Upper lobe of left lung (tissue), 6 donors: ENCODE results near the gene TOX2. TPM values are rescaled to one million over a fixed set of nuclear protein-coding genes. Genes with fewer than 3 reads are reported as not detected.

Experiments used
- ATAC-seq, 2 donors: fragments of 200-7000 bp; cut with Tn5 transposase; one replicate each; pipeline ENCODE4 v1.9.1; 2022; ENCODE audit warnings: mild to moderate bottlenecking in 2 of 2, moderate library complexity in 2 of 2; ENCODE audit not compliant: low FRiP score in 2 of 2
- DNase-seq, 2 donors: peaks; one replicate each; pipeline ENCODE4 v3.0.0-alpha.2; 2019 to 2020
- H3K27ac ChIP-seq, 4 donors: fragments of 200-600 bp; sonication (generic); one replicate each; pipeline ENCODE4 v1.5.1; 2016 to 2019
- H3K27me3 ChIP-seq, 4 donors: fragments of 200-600 bp; sonication (generic); one replicate each; pipeline ENCODE4 v1.5.1; 2017 to 2019
- H3K36me3 ChIP-seq, 4 donors: fragments of 200-600 bp; sonication (generic); one replicate each; pipeline ENCODE4 v1.5.1; 2016 to 2019
- H3K4me1 ChIP-seq, 4 donors: fragments of 200-600 bp; sonication (generic); one replicate each; pipeline ENCODE4 v1.5.1; 2018 to 2019
- H3K4me3 ChIP-seq, 4 donors: fragments of 200-600 bp; sonication (generic); one replicate each; pipeline ENCODE4 v1.5.1; 2017 to 2019; ENCODE audit warnings: mild to moderate bottlenecking in 2 of 4, moderate library complexity in 1 of 4
- H3K9me3 ChIP-seq, 4 donors: fragments of 200-600 bp; sonication (generic); one replicate each; pipeline ENCODE4 v1.5.1; 2018 to 2019
- EP300 ChIP-seq, 4 donors: sonication (generic); formaldehyde crosslinking; IDR thresholded peaks; one replicate each; pipeline ENCODE4 v1.5.1; 2017; ENCODE audit warnings: antibody characterized with exemption in 4 of 4, control low read depth in 2 of 4
- POLR2A ChIP-seq, 4 donors: fragments of 450-650 bp; IDR thresholded peaks; one replicate each; pipeline ENCODE4 v1.5.1; 2016 to 2017; ENCODE audit warnings: antibody characterized with exemption in 4 of 4, mild to moderate bottlenecking in 2 of 4
- POLR2AphosphoS5 ChIP-seq, 2 donors: sonication (generic); formaldehyde crosslinking; IDR thresholded peaks; one replicate each; pipeline ENCODE4 v1.5.1; 2017; ENCODE audit warnings: antibody characterized with exemption in 2 of 2
- WGBS, 2 donors: methylation state at CpG; one replicate each; pipeline ENCODE4 v1.1.5; 2017 to 2018; 5-methylcytosine and 5-hydroxymethylcytosine counted together
- total RNA-seq, 6 donors: library from RNA; depleted of rRNA in 4 of 6; stranded (reverse); fragments of >200 nt in 4 of 6; gene quantifications; one replicate each; pipeline versions ENCODE4 v1.1.0 to v1.2.1, GENCODE V29; 2016 to 2021
- TF ChIP-seq, protein P1 (sequence below), 6 experiments: fragments of 450-650 bp in 4 of 6; fragments of 200-600 bp in 2 of 6; sonication (generic) in 2 of 6; IDR thresholded peaks; one replicate each; pipeline ENCODE4 v1.5.1; 2016 to 2019; ENCODE audit warnings: antibody characterized with exemption in 6 of 6
- donor health status: DM: no; HTN: no; CAD: no; lungs with moderate emphysema.
- donor health status: DM: no; HTN: yes; CAD: no; lungs with severe emphysema.

TOX2 gene
- total RNA-seq, 6 donors from 2014 or later, result 7.2 to 29.3 (median 23.7) TPM

DNA sequence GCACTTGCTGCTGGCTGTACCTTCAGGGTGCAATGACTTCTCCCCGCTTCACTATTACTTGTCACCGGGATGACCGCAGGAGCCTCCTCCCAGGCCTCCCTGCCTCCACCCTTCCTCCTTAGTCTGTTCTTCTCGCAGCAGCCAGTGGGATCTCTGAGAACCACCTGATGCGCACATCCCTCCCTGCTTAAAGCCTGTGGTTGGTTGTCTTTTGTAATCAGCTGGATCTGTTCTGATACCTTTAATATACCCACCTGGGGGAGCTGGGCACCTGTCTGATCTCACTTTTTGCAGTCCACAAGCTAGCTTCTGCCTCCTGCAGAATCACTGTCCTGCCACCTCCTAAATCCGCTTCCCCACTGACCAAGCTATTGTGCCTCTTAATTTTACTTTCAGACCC is 34.6 kb downstream of the TOX2 start:
- H3K4me1 ChIP-seq, result peaks cover 19 to 32% (median 28%) of the 10 kb centered on the region in 4 donors
- no peak for DNase-seq
- no peak overlapping the region for H3K4me3 ChIP-seq
- H3K9me3 ChIP-seq, result no peaks in the 10 kb centered on the region
- no peak for ATAC-seq
- H3K27ac ChIP-seq, result no peak overlapping the region
- no peaks in the 10 kb centered on the region for H3K27me3 ChIP-seq
- 96 to 98% methylated on average over 6 of the region's 6 CpGs for WGBS, 2 donors
- TF ChIP-seq POLR2A (IDR thresholded peaks at IDR 0.05) (no peak), POLR2AphosphoS5 (IDR thresholded peaks at IDR 0.05) (no peak), EP300 (IDR thresholded peaks at IDR 0.05) (no peak)
- TF ChIP-seq, protein P1, sequence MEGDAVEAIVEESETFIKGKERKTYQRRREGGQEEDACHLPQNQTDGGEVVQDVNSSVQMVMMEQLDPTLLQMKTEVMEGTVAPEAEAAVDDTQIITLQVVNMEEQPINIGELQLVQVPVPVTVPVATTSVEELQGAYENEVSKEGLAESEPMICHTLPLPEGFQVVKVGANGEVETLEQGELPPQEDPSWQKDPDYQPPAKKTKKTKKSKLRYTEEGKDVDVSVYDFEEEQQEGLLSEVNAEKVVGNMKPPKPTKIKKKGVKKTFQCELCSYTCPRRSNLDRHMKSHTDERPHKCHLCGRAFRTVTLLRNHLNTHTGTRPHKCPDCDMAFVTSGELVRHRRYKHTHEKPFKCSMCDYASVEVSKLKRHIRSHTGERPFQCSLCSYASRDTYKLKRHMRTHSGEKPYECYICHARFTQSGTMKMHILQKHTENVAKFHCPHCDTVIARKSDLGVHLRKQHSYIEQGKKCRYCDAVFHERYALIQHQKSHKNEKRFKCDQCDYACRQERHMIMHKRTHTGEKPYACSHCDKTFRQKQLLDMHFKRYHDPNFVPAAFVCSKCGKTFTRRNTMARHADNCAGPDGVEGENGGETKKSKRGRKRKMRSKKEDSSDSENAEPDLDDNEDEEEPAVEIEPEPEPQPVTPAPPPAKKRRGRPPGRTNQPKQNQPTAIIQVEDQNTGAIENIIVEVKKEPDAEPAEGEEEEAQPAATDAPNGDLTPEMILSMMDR (IDR thresholded peaks at IDR 0.05), result no peak
- no peaks in the 10 kb centered on the region for H3K36me3 ChIP-seq

DNA sequence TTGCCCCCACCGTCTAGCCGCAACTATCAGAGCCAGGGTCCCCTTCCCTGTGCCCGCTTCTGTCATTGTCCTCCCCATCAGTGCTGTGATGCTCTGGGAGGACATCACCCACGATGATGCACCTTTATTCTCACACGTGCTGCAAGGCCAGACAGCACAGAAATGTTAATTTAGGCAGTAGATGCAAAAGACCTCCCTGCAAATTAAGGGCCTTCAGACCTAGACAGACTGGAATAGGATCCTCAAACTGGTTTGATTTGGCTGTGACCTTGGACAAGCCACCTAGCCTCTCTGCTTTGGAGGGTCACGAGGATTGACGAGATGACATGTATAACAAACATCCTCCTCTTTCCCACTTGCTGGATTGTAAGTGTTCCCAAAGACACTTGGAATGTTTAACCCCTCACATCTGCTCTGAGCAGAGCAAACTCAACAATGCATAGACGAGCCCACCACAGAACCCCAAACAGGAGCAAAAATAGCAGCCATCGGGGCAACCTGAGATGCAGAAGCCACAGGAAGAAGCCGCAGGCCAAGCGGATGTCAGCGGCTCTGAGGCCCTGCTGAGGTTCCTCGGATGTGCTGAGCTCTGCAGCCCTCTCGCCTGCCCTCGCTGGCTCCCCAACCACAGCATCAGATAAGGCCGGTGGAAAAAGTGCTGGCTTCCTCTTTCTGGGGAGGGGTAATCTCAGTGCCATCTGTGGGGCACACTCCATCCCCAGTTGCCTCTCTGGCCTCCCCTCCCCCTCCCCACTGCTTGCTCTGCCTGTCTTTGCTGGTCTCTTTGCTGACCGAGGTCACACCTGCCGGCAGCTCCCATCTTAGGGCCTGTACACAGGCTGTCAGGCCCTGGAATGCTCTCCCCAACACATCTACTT is 35.3 kb downstream of the TOX2 start:
- DNase-seq (peak; percentile 41 to 55), ATAC-seq (peak; percentile 23 to 57)
- Histone ChIP-seq H3K4me1 (peaks cover 25 to 40% (median 35%) of the 10 kb centered on the region in 4 donors), H3K9me3 (no peaks in the 10 kb centered on the region), H3K27ac (no peak overlapping the region), H3K4me3 (no peak overlapping the region), H3K36me3 (no peaks in the 10 kb centered on the region), H3K27me3 (no peaks in the 10 kb centered on the region)
- WGBS, 2 donors, result 46 to 51% methylated on average over 17 to 18 of the region's 18 CpGs
- no peak for TF ChIP-seq POLR2A (IDR thresholded peaks at IDR 0.05)
- TF ChIP-seq, protein P1 (IDR thresholded peaks at IDR 0.05), result no peak

DNA sequence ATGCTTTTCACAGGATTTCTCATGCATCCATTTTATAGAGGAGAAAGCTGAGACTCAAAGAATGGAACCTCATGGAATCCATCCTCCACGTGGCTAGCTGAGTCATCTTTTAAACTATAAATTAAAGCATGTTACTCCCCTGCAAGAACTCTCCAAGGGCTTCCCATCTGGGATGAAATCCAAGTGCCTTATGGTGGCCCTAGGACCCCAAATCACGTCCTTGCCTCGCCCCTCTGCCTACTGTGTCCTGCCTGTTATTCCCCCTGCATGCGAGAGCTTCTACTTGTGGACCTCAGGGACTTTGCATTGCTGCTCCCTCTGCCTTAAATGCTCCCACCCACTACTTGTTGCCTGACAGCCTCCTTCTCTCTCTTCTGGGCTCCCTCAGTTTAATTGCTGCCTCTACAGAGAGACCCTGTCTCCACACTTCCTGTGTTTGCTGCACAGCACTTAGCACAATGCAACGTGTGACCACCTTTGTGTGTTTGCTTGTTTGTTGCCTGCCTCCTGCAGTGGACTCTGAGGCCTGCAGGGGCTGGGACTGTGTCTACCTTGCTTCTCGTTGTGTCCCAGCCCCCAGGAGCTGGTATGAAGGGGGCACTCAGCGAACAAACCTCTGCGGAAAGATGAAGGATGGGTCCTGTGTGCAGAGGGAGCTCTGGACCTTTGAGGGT is 39.4 kb downstream of the TOX2 start:
- peaks cover 54 to 70% (median 61%) of the 10 kb centered on the region in 4 donors for H3K4me1 ChIP-seq
- H3K36me3 ChIP-seq, result no peaks in the 10 kb centered on the region
- no peak overlapping the region for H3K4me3 ChIP-seq
- no peaks in the 10 kb centered on the region for H3K27me3 ChIP-seq
- peak overlapping the region in 1 of 4 donors; percentile 49 for H3K27ac ChIP-seq
- ATAC-seq (no peak), DNase-seq (no peak)
- TF ChIP-seq, protein P1 (IDR thresholded peaks at IDR 0.05), result no peak
- no peak for TF ChIP-seq EP300 (IDR thresholded peaks at IDR 0.05)
- no peak for TF ChIP-seq POLR2A (IDR thresholded peaks at IDR 0.05)
- no peak for TF ChIP-seq POLR2AphosphoS5 (IDR thresholded peaks at IDR 0.05)
- whole genome bisulfite sequencing, 2 donors, result 75 to 77% methylated on average over 8 of the region's 8 CpGs
- H3K9me3 ChIP-seq, result no peaks in the 10 kb centered on the region

DNA sequence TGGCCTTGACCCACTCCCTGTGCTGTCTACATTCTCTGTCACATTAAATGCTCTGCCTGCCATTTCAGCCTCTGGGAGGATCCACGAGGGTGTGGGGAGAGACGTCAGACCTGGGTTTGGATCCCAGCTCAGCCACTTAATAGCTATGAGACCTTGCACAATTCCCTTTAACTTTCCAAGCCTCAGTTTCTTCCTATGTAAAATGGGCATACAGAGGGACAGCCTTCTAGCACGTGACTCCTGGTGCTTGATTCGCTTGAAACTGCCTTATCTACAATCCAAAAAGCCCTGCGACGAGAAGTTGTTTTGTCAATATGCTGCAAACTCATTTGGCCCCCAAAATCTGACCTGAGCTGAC is 40.0 kb downstream of the TOX2 start:
- peak overlapping the region; percentile 49 to 69 (median 58) for H3K27ac ChIP-seq
- 69% methylated on average over 6 of the region's 6 CpGs for WGBS, 2 donors
- TF ChIP-seq EP300 (IDR thresholded peaks at IDR 0.05) (no peak), POLR2AphosphoS5 (IDR thresholded peaks at IDR 0.05) (no peak), POLR2A (IDR thresholded peaks at IDR 0.05) (no peak)
- TF ChIP-seq, protein P1 (IDR thresholded peaks at IDR 0.05), result no peak
- H3K36me3 ChIP-seq, result no peaks in the 10 kb centered on the region
- no peak for ATAC-seq
- no peaks in the 10 kb centered on the region for H3K9me3 ChIP-seq
- no peak overlapping the region for H3K4me3 ChIP-seq
- DNase-seq, result no peak
- H3K4me1 ChIP-seq, result peaks cover 55 to 70% (median 61%) of the 10 kb centered on the region in 4 donors
- H3K27me3 ChIP-seq, result no peaks in the 10 kb centered on the region
